Calu3 (cell line): ENCODE measurements around the gene TMCC2. TPM values are rescaled to one million over a fixed set of nuclear protein-coding genes. Genes with fewer than 3 reads are reported as not detected.
"Not testable (repeated sequence)": the region's sequence is repeated elsewhere in the genome, so short reads cannot be mapped to it uniquely, and the experiment has no call there.

ENCODE experiments used
- BruUV-seq: library from RNA; stranded (reverse); fragments of 400-500 nt; replicated peaks from 2 replicates; lab custom pipeline; 2021; lab: Mats Ljungman, UMichigan
- CTCF ChIA-PET: fragments of 300-600 bp; sonication (Branson Sonifier 250); formaldehyde crosslinking; loops from one replicate; lab custom pipeline; 2022; ENCODE audit warnings: antibody characterized with exemption; lab: Charles Lee
- DNase-seq: peaks from one replicate; pipeline ENCODE4 v3.0.0; 2022
- H3K27ac Mint-ChIP-seq: one replicate; pipeline ENCODE4 v1.8.0; 2022; ENCODE audit warnings: mixed read lengths; ENCODE audit not compliant: unreplicated experiment
- H3K27me3 Mint-ChIP-seq: one replicate; pipeline ENCODE4 v1.8.0; 2022; ENCODE audit warnings: mixed read lengths; ENCODE audit not compliant: unreplicated experiment
- H3K36me3 Mint-ChIP-seq: one replicate; pipeline ENCODE4 v1.8.0; 2022; ENCODE audit warnings: mild to moderate bottlenecking, moderate library complexity, mixed read lengths; ENCODE audit not compliant: insufficient read depth, unreplicated experiment
- H3K4me1 Mint-ChIP-seq: one replicate; pipeline ENCODE4 v1.8.0; 2022; ENCODE audit warnings: mild to moderate bottlenecking, low read depth, mixed read lengths; ENCODE audit not compliant: unreplicated experiment
- H3K4me3 Mint-ChIP-seq: one replicate; pipeline ENCODE4 v1.8.0; 2022; ENCODE audit warnings: mild to moderate bottlenecking, low read depth, moderate library complexity, mixed read lengths; ENCODE audit not compliant: unreplicated experiment
- H3K9me3 Mint-ChIP-seq: one replicate; pipeline ENCODE4 v1.8.0; 2022; ENCODE audit warnings: low read depth, mixed read lengths; ENCODE audit not compliant: unreplicated experiment
- intact Hi-C: fragments of 100-400 bp; cut with micrococcal nuclease; formaldehyde crosslinking; loops from one replicate; pipeline ENCODE4 v1.10.0; 2022; ENCODE audit not compliant: unreplicated experiment
- total RNA-seq: library from RNA; stranded (reverse); gene quantifications from 2 replicates; pipeline ENCODE4 v1.2.3, GENCODE V29; 2022
- TF ChIP-seq, protein P1 (sequence below): fragments of 200-600 bp; IDR thresholded peaks from one replicate; pipeline ENCODE4 v1.8.0; 2022; ENCODE audit warnings: antibody characterized with exemption; ENCODE audit not compliant: unreplicated experiment

Gene TMCC2
- total RNA-seq, 1 experiment from 2014 or later: 0.33 TPM

DNA sequence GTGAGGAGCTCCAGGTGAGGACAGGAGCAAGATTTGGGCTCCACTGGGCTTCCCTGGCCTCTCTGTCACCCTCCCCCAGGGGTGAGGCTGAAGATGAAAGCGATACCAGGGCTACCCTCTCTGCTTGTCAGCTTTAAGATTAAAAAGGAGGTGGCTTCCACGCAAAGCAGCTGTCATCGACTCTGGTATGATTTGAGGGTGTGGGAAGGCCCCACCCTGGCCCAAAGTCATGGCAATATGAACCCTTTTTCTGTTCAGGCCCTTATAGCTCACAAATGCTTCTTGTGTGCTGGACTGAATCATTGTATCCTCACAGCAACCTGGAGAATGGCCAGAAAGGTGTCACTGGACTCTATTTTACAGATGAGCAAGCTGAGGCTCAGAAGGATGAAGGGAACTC is 52.2 kb downstream of the TMCC2 start:
- H3K4me1 Mint-ChIP-seq: peaks cover 10% of the 10 kb centered on the region
- H3K36me3 Mint-ChIP-seq: no peaks in the 10 kb centered on the region
- TF ChIP-seq, protein P1, sequence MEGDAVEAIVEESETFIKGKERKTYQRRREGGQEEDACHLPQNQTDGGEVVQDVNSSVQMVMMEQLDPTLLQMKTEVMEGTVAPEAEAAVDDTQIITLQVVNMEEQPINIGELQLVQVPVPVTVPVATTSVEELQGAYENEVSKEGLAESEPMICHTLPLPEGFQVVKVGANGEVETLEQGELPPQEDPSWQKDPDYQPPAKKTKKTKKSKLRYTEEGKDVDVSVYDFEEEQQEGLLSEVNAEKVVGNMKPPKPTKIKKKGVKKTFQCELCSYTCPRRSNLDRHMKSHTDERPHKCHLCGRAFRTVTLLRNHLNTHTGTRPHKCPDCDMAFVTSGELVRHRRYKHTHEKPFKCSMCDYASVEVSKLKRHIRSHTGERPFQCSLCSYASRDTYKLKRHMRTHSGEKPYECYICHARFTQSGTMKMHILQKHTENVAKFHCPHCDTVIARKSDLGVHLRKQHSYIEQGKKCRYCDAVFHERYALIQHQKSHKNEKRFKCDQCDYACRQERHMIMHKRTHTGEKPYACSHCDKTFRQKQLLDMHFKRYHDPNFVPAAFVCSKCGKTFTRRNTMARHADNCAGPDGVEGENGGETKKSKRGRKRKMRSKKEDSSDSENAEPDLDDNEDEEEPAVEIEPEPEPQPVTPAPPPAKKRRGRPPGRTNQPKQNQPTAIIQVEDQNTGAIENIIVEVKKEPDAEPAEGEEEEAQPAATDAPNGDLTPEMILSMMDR: no peak
- no peak overlapping the region for H3K27ac Mint-ChIP-seq
- CTCF ChIA-PET: interaction anchor here (0.5 to 1.5 kb wide), 4 partner anchors 14 to 56 kb away, joined by 3 to 8 read pairs (median 5); no protein-coding TSS in a partner anchor
- BruUV-seq: no TSS peak
- H3K27me3 Mint-ChIP-seq: no peaks in the 10 kb centered on the region
- intact Hi-C loops: no loop called here
- H3K4me3 Mint-ChIP-seq: no peak overlapping the region
- DNase-seq: no peak
- no peaks in the 10 kb centered on the region for H3K9me3 Mint-ChIP-seq

DNA sequence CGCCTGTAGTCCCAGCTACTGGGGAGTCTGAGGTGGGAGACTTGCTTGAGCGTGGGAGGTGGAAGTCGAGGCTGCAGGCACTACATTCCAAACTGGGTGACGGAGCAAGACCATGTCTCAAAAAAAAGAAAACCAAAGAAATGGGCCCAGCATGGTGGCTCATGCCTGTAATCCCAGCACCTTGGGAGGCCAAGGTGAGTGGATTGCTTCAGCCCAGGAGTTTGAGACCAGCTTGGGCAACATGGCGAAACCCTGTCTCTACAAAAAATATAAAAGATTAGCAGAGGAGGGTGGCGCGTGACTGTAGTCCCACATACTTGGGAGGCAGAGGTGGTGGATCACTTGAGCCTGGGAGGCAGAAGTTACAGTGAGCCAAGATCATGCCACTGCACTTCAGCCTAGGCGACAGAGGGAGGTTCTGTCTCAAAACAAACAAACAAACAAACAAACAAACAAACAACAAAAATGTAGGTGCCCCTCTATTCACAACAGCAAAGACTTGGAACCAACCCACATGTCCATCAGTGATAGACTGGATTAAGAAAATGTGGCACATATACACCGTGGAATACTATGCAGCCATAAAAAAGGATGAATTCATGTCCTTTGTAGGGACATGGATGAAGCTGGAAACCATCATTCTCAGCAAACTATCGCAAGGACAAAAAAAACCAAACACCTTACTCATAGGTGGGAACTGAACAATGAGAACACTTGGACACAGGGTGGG is 53.1 kb downstream of the TMCC2 start:
- H3K36me3 Mint-ChIP-seq, BruUV-seq, H3K9me3 Mint-ChIP-seq, H3K27me3 Mint-ChIP-seq, H3K4me3 Mint-ChIP-seq, H3K27ac Mint-ChIP-seq, DNase-seq, intact Hi-C loops: not testable (repeated sequence)
- peaks cover 19% of the 10 kb centered on the region for H3K4me1 Mint-ChIP-seq
- CTCF ChIA-PET: interaction anchor here (1.5 kb wide), 1 partner anchor 44 kb away, joined by 8 read pairs; no protein-coding TSS in a partner anchor

DNA sequence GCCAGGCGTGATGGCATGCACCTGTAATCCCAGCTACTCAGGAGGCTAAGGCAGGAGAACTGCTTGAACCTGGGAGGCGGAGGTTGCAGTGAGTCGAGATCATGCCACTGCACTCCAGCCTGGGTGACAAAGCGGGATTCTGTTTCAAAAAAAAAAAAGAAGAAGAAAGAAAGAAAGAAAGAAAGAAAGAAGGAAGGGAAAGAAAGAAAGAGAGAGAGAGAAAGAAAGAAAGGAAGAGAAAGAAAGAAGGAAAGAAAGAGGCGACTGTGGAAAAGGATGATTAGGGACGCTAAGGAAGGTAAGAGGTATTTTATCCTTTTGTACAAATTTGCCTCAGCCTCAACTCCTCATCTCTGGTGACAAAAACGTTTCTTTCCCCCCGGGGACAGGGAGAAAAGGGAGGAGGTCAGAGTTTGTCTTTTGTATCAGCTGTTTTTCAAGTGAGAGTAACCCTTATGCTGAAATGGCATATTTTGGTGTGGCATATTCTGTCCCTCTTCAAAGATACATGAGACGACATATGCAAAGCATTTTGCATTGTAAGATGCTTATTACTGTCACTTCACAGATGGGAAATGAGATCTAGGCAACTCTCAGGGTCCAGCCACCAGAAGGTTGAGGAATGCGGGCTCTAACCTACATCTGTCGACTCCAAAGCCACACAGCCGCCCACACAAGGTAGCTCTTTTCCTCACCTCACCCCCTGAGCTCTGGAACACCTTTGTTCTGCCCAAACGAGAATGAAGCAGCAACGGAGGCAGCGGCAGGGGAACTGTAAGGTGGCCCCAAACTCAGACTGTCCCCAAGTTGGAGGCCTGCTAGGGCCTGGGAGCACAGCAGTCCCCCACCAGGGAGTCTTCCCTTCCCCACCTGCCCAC is 55.8 kb downstream of the TMCC2 start:
- intact Hi-C loops: no loop called here
- H3K36me3 Mint-ChIP-seq: no peaks in the 10 kb centered on the region
- H3K27ac Mint-ChIP-seq: no peak overlapping the region
- no peaks in the 10 kb centered on the region for H3K27me3 Mint-ChIP-seq
- DNase-seq: no peak
- no peak overlapping the region for H3K4me3 Mint-ChIP-seq
- TF ChIP-seq, protein P1: no peak
- no TSS peak for BruUV-seq
- H3K4me1 Mint-ChIP-seq: peaks cover 19% of the 10 kb centered on the region
- no peaks in the 10 kb centered on the region for H3K9me3 Mint-ChIP-seq
- CTCF ChIA-PET: interaction anchor here (0.5 to 1.8 kb wide), 4 partner anchors 10 to 16 kb away, joined by 3 to 14 read pairs (median 6); no protein-coding TSS in a partner anchor

DNA sequence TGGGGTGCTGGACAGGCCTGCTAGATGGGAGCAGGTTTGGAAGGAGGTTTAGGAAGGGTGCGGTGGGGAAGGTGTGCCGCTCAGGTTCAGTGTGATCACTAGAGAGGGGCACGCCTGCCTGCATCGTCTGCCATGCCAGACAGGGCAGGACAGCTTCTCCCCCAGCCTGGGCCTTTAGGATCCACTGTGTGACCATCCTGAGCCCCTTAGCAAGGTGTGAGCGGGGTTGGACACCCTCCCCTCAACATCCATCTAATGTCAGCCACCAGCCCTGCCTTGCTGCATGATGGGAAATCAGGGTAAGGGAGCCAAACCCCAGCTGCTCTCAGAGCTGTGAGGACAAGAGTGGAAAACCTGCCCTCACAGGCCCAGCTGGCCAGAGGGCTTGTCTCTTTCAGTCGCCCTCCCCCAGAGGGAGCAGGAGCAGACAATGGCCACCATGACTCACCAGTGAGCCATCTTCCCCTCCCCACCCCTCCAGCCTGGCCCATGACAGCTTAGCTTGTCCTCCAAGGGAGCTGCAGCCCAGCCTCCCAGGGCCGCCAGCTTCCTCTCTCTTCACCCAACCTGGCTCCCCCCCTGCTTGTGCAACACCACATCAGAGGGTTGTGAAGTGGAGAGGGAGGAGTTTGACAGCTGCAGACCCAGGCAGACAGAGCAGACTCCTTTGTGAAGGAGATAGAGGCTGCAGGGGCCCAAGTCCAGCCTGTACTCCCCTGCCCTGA is 56.8 kb downstream of the TMCC2 start:
- CTCF ChIA-PET: interaction anchor here (0.5 to 1.8 kb wide), 16 partner anchors 10 to 1356 kb away, joined by 3 to 14 read pairs (median 4); partner anchors contain the start of gene NUAK2
- Mint-ChIP-seq H3K27me3 (no peaks in the 10 kb centered on the region), H3K4me1 (peaks cover 19% of the 10 kb centered on the region), H3K27ac (no peak overlapping the region), H3K4me3 (no peak overlapping the region), H3K36me3 (no peaks in the 10 kb centered on the region), H3K9me3 (no peaks in the 10 kb centered on the region)
- TF ChIP-seq, protein P1: no peak
- peak; percentile 89 for DNase-seq
- BruUV-seq: no TSS peak
- intact Hi-C loops: no loop called here
